ENCODE results near the gene HUS1B.

HUS1B gene

GRCh38 chr6:658244-658643 lies 1.3 kb upstream of the HUS1B start:
- H3K4me1 ChIP-seq (ENCODE audit: control insufficient read depth, low read length), result no peaks in the 10 kb centered on the region
- H3K9me2 ChIP-seq (replicated peaks; ENCODE audit: control insufficient read depth, low read length), result no peaks in the 10 kb centered on the region

GRCh38 chr6:657743-658142 lies 843 bp upstream of the HUS1B start:
- Histone ChIP-seq H3K79me2 (ENCODE audit: control insufficient read depth, low read length) (peaks cover 11% of the 10 kb centered on the region), H3K4me2 (ENCODE audit: low read length) (no peak overlapping the region)

More at GRCh38 chr6:658244-658643, 1.3 kb upstream of the HUS1B start:
- Histone ChIP-seq H3K79me2 (ENCODE audit: control insufficient read depth, low read length) (peaks cover 14% of the 10 kb centered on the region), H3F3A (ENCODE audit: control insufficient read depth, insufficient read depth) (no peaks in the 10 kb centered on the region), H4K20me1 (ENCODE audit: control insufficient read depth, insufficient read depth, low read depth, low read length) (no peaks in the 10 kb centered on the region), H3K4me2 (ENCODE audit: low read length) (no peak overlapping the region), H3K4me3 (ENCODE audit: low read length) (no peak overlapping the region), H3K27ac (ENCODE audit: low read depth, low read length) (no peak overlapping the region), H3K9me3 (ENCODE audit: control insufficient read depth, insufficient read depth, low read length) (no peaks in the 10 kb centered on the region), H3K27me3 (ENCODE audit: control insufficient read depth, low read length) (no peaks in the 10 kb centered on the region), H3K36me3 (ENCODE audit: control insufficient read depth, low read length) (no peaks in the 10 kb centered on the region)
- TF ChIP-seq CTCF (IDR thresholded peaks at IDR 0.05; ENCODE audit: low read depth, low read length, poor library complexity, severe bottlenecking) (no peak), EZH2phosphoT487 (IDR thresholded peaks at IDR 0.05; ENCODE audit: borderline replicate concordance, low read length) (no peak)

GRCh38 chr6:654136-654535 lies 2.8 kb downstream of the HUS1B start:
- Histone ChIP-seq H3F3A (ENCODE audit: control insufficient read depth, insufficient read depth) (no peaks in the 10 kb centered on the region), H3K79me2 (ENCODE audit: control insufficient read depth, low read length) (no peaks in the 10 kb centered on the region; the same call in 1 of the 2 replicates), H3K9me3 (ENCODE audit: control insufficient read depth, insufficient read depth, low read length) (no peaks in the 10 kb centered on the region), H3K36me3 (ENCODE audit: control insufficient read depth, low read length) (no peaks in the 10 kb centered on the region), H3K4me3 (ENCODE audit: low read length) (no peak overlapping the region), H3K4me1 (ENCODE audit: control insufficient read depth, low read length) (no peaks in the 10 kb centered on the region), H4K20me1 (ENCODE audit: control insufficient read depth, insufficient read depth, low read depth, low read length) (no peaks in the 10 kb centered on the region), H3K27ac (ENCODE audit: low read depth, low read length) (no peak overlapping the region), H3K9me2 (replicated peaks; ENCODE audit: control insufficient read depth, low read length) (no peaks in the 10 kb centered on the region), H3K4me2 (ENCODE audit: low read length) (no peak overlapping the region), H3K27me3 (ENCODE audit: control insufficient read depth, low read length) (no peaks in the 10 kb centered on the region)
- TF ChIP-seq EZH2phosphoT487 (IDR thresholded peaks at IDR 0.05; ENCODE audit: borderline replicate concordance, low read length) (no peak), CTCF (IDR thresholded peaks at IDR 0.05; ENCODE audit: low read depth, low read length, poor library complexity, severe bottlenecking) (no peak)

More at GRCh38 chr6:657743-658142, 843 bp upstream of the HUS1B start:
- H3K9me2 ChIP-seq (replicated peaks; ENCODE audit: control insufficient read depth, low read length), result no peaks in the 10 kb centered on the region
- H3K9me3 ChIP-seq (ENCODE audit: control insufficient read depth, insufficient read depth, low read length), result no peaks in the 10 kb centered on the region
- no peaks in the 10 kb centered on the region for H3K4me1 ChIP-seq (ENCODE audit: control insufficient read depth, low read length)
- no peaks in the 10 kb centered on the region for H3F3A ChIP-seq (ENCODE audit: control insufficient read depth, insufficient read depth)
- no peak for TF ChIP-seq EZH2phosphoT487 (IDR thresholded peaks at IDR 0.05; ENCODE audit: borderline replicate concordance, low read length)
- TF ChIP-seq CTCF (IDR thresholded peaks at IDR 0.05; ENCODE audit: low read depth, low read length, poor library complexity, severe bottlenecking), result no peak
- no peak overlapping the region for H3K4me3 ChIP-seq (ENCODE audit: low read length)
- H3K27ac ChIP-seq (ENCODE audit: low read depth, low read length), result no peak overlapping the region
- no peaks in the 10 kb centered on the region for H3K36me3 ChIP-seq (ENCODE audit: control insufficient read depth, low read length)
- H3K27me3 ChIP-seq (ENCODE audit: control insufficient read depth, low read length), result no peaks in the 10 kb centered on the region
- H4K20me1 ChIP-seq (ENCODE audit: control insufficient read depth, insufficient read depth, low read depth, low read length), result no peaks in the 10 kb centered on the region
